NCI-H187 (cell line): ENCODE measurements around the gene ATP1A4.
"Not testable (repeated sequence)": the region's sequence is repeated elsewhere in the genome, so short reads cannot be mapped to it uniquely, and the experiment has no call there.

Experiments used
- DNase-seq, 2 experiments: peaks; one replicate each; lab custom pipeline; 2025; lab: John Stamatoyannopoulos, UW

ATP1A4 gene

DNA sequence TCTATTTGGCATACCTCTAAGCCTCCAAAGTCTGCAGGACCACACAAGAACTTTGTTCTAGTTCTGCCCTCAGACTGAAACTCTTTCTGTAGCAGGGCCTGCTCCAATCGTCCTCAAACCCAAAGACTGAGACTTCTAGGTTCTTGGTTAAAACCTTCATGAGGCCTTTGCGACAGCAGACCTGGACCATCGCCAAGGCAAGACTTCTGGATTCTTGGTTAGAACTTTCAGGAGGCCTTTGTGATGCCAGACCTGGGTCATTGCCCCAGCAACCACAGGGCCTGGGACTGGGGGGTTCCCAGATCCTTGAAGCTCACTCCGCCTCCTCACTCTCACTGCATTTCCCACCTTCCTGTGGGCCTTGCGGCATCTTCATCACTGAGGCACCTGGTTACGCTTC is at the start of gene ATP1A4:
Gene ATP1A4, plus strand, starts transcription at position 301 of the 400 bp plus-strand sequence. CDS start 438 bp downstream, outside the sequence.
- no peak for DNase-seq

DNA sequence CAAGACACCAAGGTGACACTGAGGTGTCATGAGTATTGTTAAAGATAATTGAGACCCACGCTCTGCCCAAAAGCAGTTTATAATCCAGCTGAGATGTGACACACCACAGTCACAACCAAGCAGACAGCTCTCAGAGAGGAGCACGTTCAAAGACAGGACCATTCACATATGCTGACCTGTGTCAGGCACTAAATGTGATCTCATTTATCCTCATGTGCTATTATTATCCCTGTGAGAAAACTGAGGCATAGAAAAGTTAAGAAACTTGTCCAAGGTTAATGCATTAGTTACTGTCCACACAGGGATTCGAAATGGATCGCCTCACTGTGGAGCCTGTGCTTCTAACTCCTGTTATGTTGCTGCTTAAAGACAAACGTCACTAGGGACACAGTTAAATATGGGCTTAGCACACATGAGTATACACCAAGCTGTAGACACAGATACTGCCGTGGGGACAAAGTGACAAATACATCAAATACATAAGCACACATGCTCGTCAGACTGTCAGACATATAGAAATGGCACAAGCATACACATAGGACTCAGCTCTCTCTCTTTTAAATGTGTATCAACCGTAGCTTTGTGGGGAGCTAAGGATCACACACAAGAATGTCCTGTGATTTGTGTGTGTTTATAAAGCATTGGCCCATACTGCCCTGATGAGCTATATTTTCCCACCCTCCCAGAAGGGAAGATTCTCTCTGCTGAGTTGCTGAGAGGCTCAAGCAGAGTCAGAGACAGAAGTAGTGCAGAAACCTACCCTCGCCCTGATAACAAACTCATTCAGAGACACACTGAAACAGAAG is 49.5 kb upstream of the ATP1A4 start:
- no peak for DNase-seq

DNA sequence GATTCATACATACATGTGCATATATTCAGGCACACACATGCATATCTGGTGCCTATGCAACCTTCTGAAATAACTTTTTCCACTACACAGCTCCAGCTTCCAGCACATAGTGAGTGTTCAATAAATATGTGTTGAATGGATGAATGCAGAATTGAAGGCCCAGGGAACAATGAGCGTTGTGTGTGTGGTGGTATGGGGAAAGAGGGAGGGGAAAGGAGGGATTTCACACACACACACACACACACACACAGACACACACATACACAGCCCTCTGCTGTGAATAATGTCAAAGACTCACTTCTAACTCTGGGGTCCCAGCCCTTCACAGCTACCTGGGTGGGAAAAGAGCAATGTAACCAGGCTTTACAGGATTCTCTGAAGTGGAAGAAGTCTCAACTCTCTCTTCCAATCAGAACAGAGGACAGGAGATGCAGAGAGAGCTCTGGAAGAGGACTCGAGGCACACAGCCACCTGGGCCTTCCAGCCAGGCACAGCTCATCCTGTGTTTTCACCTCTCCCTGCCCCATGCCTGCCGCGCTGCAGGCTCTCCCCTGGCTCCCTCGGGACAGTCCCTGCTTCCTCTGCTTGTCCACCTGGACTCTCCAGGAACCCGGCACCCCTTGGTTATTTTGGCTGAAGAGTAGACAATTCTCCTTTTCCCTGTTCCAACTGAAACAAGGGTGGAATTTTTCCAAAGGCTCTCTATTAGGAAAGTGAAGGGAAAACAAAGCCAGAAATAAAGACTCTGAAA is 47.6 kb upstream of the ATP1A4 start:
- no peak for DNase-seq

DNA sequence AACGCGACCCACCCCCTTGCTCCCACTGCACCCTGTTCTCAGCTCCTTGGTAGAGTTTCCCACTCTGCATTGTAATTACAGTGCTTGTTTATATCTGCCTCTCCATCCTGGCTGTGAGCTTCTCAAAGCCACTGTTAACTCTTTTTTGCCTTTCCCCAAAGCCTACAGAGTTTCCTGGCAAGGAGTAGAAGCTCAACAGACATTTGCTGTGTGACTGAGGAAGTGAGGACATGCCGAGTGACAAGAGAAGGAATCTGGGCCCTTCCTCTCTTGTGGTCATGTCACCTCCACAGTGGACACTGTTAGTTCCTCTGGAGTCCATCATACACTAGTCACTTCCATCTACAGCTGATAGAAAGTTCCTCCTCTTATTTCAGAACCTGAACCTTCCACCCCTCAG is 46.9 kb upstream of the ATP1A4 start:
- DNase-seq, result no peak

DNA sequence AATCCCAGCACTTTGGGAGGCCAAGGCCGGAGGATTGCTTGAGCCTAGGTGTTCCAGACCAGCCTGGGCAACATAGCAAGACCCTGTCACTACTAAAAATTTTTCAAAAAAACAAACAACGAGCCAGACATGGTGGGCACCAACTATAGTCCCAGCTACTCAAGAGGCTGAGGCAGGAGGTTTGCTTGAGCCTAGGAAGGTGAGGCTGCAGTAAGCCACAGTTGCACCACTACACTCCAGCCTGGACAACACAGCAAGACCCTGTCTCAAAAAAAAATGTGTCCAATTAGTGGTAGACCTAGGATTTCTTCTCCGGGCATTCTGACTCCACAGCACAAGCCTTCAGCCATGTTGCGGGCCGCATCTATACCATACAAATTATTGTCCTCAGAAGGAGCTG is 46.2 kb upstream of the ATP1A4 start:
- DNase-seq, result no peak

DNA sequence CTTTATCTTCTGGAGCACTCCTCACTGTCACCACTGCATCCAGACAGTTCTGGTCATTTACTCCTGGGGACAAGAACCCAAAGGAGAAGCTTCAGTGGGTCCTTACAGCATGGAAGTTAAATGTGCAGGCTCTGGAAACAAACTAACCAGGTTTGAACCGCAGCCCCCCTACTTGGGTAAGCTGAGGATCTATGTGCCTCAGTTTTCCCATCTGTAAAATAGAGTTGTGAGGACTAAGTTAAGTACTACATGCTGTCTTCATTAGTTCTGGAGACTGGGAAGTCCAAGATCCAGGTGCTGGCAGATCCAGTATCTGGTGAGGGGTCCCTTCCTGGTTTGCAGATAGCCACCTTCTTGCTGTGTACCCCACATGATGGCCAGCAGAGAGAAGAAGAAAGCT is 43.9 kb upstream of the ATP1A4 start:
- no peak for DNase-seq

DNA sequence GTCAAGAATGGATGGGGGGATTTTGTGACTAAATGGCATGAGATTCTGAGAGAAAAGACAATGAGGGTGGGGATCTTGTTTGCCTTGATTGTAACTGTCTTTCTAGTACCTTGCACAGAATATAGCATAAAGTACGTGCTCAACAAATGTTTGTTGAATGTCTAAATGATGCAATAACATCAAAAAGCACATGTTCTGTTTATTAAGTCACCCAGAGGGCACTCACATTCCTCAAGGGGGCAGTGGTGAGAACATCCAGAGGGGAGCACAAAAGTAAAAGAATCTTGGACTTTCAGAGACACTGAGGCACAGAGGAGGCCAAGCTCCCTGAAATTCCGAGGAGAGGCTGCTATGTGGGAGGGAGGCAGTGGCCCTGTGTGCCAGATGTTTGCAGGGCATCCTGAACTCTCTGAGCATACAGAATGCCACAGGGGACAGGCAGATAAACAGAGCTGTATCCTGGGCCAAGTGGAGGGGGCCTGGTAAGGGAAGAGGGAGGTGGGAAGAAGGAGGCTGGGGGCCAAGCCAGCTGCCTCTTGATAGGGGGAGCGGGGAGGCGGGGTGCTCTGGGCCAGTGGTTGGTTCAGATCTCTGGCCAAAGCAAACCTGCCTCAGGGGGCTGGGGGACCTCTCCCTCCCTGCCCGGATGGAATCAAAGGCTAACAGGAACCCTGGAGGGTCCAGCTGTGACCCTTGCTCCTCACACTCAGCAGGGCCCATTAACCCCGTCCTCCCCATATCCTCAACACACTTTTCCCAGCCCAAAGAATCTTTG is 42.3 kb upstream of the ATP1A4 start:
- no peak for DNase-seq

GRCh38 chr1:160109686-160110085 is 41.7 kb upstream of the ATP1A4 start:
- DNase-seq, result no peak

GRCh38 chr1:160111462-160111861 is 39.9 kb upstream of the ATP1A4 start:
- not testable (repeated sequence) for DNase-seq

- no peak for DNase-seq
Measured at GRCh38 chr1:160112357-160112756, 39.0 kb upstream of the ATP1A4 start.

DNA sequence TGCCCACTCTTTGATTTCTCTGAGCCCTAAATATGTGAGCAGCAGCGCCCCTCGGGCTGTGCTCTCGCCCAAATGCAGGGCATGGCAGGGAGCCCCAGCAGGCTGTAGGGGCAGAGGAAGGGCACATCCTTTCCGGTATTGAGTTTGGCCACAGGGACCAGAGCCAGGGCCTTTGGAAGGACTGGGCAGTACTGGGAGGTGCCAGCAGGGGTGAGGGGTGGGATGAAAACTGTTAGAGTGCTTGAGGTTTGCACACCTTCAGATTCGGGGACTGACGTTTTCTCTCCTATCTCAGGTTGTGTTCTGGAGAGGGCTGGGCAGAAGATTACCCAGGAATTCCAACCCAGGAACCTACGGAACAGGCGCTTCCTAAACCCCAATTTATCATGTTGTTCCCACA is 38.0 kb upstream of the ATP1A4 start:
- DNase-seq, result no peak

- DNase-seq, result no peak
Measured at GRCh38 chr1:160114085-160114484, 37.3 kb upstream of the ATP1A4 start.

- no peak for DNase-seq
Measured at GRCh38 chr1:160115545-160116282, 35.7 kb upstream of the ATP1A4 start, which contains the start of gene ATP1A2. Gene ATP1A2 (plus strand): TSS chr1:160115759. CDS start chr1:160115862, 103 bp downstream.

DNA sequence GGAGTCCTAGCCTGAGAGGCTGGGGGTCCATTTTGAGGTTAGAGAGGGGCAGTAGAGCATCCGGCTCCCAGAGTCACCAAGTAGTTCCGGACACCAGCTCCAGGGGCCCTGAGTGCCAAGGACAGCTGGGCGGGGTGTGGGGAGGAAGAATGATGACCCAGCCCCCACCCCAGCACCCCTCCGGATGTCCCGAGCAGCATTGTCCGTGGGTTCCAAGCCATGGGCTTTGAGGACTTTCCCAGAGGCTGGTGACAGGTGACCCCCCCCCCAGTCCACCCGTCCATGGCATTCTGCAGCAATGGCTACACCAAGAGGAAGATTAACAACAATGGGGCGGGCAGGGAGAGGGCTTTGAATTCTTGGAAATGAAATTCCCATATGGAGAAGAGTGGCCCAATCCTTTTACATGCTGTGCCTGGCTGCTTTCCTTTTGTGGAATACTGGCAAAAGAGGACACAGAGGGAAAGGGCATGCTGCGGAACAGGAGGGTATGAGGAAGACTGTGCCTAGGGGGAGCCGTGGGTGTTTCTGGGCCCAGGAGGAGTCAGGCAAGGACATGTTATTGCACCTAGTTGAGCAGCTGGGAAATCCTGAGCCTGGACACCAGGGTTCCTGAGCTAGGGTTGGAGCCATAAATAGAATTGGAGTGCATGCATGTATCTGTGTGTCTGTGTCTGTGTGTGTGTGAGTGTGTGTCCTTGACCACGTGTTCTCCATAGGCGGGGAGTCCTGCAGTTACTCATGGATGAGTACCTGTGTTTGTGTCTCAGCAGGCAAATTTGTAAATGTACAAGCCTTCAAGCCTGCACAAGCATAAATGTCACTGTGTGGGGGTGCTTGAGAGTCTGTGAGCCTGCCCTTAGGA is 34.9 kb upstream of the ATP1A4 start:
- DNase-seq, result no peak

DNA sequence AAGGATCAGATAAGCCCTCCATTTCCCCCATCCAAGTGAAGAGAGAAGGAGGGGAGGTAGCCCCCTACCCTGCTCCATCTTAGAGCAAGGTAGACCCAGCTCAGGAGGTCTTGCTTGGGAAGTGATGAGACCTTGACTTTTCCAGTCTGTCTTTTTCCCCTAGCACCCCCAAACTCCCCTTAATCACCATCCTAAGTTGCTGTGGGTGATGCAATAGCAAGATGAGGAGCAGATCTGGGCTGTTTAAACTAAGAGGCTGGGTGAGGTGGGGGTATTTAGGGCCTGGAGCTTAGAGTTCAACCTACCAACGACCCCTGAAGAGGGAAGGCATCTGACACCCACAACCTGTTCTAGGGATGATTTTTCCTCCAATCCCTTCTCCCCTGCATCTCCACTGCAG is 34.1 kb upstream of the ATP1A4 start:
- DNase-seq, result no peak

DNA sequence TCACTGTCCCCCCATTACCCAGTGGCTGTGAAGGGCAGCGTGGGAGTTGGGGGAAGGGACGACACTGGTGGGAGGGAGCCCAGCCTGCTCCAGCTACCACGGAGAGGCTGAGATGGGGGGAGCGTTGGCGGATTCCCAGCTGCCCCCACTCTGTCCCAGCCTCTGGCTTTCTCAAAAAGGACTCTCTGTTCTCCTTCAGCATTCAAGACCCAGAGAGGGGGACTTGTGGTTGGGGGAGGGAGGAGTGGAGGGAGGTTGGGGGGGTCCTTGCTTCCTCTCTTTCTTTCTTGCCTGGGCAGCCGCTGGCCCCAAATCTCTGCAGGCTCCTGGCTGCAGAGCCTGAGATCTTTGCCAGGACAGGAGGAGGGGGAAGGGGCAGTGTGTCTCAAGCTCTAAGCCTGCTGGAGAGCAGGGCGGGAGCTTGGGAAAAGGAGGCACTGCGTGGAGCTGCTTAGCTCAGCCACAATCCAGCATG is 33.7 kb upstream of the ATP1A4 start:
- DNase-seq, result no peak

DNA sequence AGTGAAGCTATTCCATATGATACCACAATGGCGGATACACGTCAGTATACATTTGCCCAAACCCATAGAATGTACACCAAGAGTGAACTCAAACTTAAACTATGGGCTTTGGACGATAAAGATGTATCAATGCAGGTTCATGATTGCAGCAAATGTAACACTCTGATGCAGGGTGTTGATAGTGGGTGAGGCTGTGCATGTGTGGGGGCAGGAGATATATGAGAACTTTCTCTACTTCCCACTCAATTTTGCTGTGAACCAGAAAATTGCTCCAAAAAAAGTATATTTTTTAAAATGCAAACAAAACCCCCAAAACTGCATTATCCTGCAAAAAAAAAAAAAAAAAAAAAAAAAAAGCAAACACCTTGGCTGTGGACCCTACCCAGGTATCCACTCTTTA is 32.5 kb upstream of the ATP1A4 start:
- no peak for DNase-seq

DNA sequence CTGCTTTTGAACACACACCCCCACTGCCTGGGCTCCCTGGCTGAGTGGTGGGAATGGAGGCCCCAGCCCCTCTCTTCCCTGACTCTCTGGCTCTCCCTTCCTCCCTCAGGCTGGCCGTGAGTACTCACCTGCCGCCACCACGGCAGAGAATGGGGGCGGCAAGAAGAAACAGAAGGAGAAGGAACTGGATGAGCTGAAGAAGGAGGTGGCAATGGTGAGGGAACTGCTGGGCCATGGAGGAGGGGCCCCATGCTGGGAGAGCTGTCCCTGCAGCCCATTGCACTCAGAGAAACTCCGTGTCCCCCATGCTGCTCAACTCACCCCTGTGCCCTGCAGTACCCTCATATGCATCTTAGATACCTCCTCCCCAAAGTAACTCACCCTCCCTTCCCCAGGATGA is 30.6 kb upstream of the ATP1A4 start:
- no peak for DNase-seq

GRCh38 chr1:160121388-160121787 is 30.0 kb upstream of the ATP1A4 start:
- DNase-seq, result no peak

DNA sequence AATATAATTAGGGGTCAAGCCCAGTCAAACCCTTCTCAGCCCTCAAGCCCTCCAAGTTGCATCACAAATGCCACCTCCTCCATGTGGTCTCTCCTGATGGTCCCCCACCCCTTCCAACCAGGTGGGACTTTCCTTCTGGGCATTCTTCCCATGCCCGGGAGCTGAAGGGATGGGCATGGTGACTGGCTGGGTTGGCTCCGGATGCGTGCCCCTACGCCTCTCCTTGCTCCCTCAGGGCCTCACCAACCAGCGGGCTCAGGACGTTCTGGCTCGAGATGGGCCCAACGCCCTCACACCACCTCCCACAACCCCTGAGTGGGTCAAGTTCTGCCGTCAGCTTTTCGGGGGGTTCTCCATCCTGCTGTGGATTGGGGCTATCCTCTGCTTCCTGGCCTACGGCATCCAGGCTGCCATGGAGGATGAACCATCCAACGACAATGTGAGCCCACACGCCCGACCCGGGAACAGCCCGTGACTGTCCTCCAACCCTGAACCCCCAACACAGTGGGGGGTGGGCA is 28.4 kb upstream of the ATP1A4 start:
- no peak for DNase-seq
